GM18870 (cell line): ENCODE data around the gene ADAM10.
"Not testable (repeated sequence)": the region's sequence is repeated elsewhere in the genome, so short reads cannot be mapped to it uniquely, and the experiment has no call there.

Experiments used
- ATAC-seq: cut with Tn5 transposase; IDR thresholded peaks from one replicate; pipeline ENCODE4 v1.9.1; 2021; ENCODE audit warnings: moderate library complexity; ENCODE audit not compliant: unreplicated experiment

The ADAM10 gene

DNA sequence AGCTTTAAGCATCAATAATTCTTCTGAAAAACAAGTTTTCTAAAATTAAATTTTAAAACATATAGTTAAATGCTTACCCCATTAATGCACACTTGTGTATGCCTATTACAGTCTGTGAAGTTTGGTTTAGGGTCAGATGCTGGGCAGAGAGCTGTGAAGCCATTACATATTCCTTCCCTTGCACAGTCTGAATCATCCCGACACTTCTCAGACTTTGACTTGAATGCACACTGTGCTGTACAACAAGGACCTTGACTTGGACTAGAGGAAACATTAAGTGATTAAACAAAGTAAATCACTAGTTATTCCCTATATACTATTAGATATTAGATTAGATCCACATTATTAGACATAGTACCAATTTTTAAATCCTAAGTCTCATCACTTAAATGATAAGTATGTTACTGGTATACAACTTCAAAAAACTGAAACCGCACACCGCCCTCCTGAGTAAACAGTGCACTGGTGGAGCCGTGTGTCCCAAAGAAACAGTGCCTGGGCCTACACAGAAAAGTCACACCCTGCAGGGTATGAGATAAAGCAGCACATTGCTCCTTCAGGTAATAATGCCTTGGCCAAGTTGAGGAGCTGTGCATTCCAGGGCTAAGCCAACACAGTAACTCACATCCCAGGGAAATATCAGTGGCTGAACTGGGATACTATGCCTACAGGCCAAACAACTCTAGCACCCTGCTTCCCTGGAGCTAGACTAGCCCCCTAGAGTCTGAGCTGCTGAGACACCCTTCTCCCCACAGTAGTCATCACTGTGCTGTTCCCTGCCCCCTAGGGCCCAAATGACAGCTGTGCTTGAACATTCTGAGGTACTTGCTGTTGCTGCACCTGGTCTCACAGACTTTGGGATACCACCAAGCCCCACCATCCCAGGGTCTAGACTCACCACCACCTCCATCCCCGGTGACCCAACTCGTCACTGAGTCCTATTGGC is 137.5 kb downstream of the ADAM10 start:
- no peak for ATAC-seq

DNA sequence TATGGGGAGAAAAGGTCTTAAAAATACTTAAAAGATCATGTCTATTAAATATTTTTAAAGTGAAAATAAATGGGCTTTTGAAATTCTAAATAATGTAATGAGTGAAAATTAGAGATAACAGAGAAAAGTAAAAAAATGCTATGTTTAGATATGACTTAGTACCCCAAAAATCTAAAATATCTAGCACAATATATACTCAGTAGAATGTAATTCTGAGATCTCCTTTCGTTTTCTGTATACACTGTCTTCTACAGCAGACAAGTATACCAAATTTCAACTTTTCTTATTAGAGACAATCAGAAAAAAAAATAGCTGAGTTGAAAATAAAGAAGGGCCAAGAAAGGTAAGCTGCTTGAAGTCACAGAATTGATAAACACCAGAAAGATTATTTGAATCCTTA is 140.8 kb downstream of the ADAM10 start:
- ATAC-seq = no peak

DNA sequence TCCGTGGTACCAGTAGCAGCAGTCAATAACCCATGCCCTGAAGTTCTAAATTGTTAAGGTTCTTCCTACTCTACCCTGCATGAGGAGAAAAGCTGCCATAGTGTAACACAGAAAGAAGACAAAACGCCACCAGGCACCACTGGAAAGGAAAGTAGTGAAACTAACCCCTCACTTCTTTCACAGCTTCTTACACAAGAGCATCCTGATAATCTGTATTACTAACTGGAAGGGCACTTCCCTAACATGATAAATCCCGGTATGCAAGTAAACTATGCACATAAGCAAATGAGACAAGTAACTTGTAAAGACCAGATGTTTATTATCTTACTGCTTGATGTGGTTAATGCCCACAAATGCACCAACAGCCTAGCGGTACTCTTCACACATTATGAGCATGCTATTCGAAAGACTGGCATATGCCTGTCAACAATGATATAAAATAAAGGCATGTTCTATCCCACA is 141.3 kb downstream of the ADAM10 start:
- ATAC-seq = no peak

DNA sequence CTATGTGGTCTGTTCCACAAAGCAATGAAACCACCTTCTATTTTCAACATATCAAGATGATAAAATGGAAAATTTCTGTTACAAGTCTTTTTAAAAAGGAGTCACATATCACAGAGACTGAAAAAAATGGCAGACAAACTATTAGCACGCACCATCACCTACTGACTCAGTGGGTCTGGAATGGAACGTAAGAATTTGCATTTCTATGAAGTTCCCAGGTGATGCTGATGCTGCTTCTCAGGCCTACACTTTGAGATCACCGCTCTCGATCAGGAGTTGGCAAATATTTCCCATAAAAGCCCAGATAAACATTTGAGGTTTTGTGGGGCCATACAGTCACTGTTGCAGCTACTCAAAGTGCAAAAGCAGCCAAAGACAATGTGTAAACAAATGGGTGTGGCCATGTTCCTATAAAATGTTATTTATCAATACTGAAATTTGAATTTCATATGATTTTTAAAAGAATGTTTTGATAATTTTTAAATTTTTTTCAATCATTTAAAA is 142.9 kb downstream of the ADAM10 start:
- no peak for ATAC-seq

DNA sequence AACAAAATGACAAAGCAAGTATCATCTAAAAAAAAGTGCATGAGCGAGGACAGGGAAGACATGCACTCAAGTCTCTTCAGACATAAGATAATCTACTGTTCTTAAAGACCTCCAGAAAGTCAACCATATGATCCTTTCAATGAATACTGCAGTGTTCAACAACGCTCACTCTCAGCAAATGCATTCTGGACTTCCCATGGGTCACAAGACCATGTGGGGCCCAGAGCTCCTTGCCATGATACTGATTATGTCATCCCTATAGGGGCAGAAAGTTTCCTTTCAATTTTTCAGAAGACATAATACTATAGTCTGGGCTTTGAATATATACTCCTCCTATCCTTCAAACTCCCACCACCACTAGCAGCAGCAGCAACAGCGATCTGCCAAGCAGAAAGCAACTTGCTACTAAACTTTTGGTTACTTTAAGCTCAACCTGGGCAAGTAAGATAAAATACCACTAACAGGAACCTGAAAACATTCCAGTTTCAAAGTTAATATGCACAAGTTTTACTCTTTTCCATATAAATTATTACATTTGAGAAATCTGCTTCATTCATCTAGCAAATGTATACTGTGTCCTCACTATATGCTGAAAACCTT is 143.5 kb downstream of the ADAM10 start:
- no peak for ATAC-seq

DNA sequence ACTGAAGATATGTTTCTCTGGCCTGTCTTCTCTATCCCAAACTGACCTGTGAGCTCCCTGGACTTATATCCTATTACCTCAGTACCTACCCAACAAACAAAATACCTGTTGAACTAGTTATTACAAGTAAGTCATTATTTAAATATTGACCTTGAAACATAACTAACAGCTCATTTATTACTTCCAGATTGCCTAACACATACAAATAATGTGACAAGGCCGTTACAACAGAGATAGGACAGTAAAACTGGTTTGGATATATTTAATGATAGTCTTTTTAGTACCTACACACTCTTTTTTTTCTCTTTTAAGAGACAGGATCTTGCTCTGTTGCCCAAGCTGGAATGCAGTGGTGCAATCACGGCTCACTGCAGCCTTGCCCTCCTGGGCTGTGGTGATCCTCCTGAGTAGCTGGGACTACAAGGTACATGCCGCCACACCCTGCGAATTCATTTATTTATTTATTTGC is 145.0 kb downstream of the ADAM10 start:
- ATAC-seq = no peak

DNA sequence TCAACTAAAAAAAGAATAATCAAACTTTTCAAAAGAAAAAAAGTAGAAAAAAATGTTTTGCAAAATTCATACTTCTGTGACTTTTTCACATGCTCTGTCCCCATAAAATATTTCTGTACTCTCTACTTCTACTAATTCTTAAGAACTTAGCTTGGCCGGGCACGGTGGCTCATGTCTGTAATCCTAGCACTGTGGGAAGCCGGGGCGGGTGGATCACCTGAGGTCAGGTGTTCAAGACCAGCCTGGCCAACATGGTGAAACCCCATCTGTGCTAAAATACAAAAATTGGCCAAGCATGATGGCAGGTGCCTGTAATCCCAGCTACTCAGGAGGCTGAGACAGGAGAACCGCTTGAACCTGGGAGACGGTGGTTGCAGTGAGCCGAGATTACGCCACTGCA is 145.6 kb downstream of the ADAM10 start:
- not testable (repeated sequence) for ATAC-seq

DNA sequence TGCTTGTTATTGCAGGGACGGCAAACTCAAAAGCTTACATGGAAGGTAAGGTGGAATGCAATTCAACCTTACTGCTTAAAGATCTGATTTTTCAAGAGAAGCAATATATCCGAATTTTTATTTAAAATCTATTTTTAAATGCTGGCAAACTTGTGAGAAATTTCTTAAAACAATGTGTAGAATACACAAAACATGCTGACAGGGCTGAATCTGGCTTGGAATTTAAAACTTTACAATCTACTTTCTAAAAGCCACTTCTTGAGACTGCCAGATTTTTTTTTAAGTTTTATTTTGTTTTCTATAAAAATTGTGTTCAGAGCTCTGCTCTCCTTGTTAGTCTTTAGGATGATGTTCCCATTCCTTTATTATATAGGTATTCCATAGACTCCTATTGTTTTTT is 146.7 kb downstream of the ADAM10 start:
- ATAC-seq = no peak

DNA sequence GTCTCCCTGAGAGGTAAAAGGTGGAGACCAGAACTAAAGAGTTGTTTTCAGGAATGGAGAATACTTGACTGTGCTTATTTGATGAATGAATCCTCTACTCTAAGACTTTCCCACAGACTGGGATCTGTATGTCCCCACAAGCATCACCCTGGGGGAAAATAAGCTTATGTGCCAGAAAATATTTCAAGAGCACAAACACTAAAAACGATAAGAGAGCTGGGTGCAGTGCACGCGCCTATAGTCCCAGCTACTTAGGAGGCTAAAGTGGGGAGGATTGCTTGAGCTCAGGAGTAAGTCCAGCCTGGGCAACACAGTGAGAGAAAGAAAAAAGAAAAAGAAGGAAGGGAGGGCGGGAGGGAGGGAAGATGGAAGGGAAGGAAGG is 150.7 kb downstream of the ADAM10 start:
- ATAC-seq = no peak

DNA sequence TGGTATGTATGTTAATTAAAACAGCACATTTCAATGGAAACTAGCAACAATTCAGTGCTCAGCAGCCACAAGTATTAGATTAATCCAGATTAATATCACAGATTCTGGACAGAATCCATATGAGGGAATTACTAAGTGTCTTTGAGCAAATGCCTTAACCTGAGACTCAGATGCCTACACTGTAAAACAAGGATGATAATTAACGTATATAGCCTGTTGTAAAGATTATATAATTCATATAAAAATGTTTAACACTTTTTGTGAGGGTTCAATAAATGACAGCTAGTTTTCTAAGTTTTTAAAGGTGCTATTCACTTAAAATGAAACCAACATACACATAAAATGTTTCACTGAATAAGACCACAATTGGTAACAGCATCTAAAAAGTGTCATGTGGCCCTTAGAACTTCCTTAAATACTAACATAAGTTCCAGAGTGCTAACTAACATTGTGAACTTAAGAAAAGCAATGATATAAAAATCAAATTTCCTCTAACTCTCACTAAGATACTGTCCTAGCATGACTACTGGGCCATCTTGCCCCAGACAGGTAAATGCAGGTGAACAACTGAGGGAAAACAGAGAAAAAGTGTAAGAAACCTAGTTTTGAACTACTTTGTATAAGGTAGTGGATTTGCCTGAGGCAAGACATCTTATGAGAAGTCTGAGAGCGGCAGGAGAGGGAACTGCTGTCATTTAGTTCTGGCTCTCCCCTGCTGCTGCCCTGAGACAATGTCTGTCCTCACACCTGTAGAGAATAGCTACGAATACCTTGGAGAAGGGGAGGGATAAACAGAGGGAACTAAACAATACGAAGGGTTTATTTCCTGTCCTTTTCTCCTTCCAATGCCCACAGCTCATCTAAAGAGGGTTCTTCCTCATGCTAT is 151.3 kb downstream of the ADAM10 start:
- ATAC-seq = no peak

DNA sequence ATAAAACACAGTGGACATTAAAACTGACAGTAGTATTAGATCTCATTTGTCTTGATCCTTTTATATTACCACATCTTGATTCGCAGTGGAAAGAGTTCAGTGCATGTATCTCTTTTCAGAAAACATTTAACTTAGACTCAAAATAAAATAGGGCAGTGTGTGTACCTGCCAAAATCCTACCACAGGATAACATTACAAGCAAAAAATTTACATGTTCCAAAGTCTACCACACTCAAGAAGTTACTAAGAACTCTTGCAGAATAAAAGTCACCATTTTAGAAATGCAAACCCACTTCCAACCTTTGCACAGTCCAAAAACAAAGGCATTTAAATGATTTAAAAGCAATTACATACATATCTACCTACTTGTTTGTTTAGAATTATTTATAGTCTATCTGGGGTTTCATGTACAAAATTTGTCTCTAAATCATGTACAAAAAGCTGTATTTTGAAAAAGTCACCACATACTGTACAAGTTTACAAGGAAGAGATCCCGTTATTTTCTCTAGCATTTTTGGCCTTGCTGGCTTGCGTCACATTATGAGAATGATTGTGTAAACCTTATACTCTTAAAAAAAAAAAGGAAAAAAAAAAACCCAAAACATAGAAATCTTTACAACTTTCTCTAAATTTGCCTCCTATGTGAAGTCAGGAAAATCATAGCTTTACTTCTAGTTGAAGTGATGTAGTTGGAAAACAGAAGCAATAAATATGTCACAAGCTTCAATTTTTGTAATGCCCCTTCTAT is 153.8 kb downstream of the ADAM10 start:
- no peak for ATAC-seq

DNA sequence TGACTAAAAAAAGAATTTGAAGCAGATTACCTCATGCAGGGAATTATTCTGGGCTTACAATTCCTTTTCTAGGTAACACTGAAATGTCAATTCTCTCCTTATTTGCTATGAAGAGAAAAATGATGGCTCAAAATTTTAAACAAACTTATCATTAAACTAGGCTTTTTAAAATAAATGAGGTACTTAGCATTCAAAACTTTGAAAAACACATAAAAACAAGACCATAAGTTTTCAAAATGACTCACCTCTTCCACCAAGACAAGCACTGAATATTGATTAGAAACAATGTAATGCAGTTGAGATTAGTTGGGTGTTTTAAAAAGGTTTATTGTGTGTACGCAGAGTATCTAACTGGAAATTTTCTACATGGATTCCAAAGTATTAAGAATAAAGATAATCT is 154.6 kb downstream of the ADAM10 start:
- no peak for ATAC-seq

DNA sequence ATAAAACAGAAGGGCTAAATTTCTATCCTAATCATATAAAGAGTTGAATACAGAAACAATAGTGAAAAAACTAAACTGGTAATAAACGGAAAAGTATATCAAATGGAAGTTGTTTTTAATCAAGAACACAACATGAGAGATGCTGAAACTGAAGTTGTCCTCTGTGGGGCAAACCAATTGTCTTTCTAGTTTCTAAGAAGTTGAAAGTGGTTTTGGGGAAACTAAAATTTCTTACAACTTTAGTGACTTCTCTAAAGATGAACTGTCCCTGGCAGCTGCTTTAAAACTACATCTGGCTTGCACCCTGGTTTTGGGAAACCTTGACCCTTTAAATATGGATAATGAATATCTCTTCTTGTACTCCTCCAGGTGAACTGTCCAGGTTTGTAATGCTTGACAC is 155.6 kb downstream of the ADAM10 start:
- ATAC-seq = no peak

DNA sequence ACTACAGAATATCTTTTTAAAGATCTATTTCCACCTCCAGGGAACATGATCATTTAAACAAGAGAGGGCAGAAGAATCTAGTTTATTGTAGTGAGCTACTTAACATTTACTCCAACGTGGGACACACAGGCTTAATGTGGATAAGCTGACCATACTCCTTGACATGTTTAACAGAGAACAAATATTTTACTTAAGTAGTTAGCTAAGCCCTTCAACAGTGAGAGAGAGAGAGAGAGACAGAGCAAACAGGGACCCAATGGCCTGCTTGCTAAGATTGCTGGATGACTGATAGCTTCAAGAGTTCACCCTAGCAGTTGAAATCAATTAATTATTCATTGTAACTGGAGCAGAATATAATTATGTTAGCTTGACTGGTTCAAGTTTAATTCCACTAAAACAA is 158.6 kb downstream of the ADAM10 start:
- ATAC-seq = no peak

DNA sequence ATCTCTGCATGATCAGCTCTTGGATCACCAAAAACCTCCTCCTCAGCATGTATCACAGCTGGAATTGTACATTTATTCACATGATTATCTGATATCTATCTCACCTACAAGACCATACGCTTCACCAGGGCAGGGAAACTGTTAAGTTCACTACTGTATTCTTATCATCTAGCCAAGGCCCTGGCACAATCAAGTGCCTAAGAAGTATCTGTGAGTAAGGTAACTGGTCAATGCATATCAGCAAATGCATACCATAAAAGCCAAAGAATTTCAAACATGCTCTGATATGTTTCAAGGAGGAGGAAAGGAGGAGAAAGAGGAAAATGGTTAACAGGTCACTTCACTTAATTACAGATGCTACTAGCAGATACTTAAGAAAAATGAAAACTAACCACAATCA is 159.3 kb downstream of the ADAM10 start:
- ATAC-seq = no peak

DNA sequence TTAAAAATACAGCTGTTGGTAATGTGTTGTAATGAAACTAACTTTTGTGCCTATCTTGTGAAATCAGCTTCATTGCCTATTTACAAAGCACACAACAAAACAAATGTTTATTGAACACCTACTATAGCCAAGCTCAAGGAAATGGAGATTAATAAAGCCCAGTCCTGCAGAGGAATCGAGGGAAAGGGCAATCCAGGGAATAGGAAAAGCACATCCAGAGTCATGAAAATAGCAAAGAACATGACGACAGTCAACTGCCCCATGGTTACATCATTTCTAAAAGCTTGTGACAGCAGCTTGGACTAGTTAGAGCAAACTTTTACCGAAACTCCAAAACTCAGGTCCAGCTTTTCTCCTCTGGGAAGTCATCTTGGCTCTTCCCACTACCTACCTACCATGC is 160.5 kb downstream of the ADAM10 start:
- no peak for ATAC-seq

DNA sequence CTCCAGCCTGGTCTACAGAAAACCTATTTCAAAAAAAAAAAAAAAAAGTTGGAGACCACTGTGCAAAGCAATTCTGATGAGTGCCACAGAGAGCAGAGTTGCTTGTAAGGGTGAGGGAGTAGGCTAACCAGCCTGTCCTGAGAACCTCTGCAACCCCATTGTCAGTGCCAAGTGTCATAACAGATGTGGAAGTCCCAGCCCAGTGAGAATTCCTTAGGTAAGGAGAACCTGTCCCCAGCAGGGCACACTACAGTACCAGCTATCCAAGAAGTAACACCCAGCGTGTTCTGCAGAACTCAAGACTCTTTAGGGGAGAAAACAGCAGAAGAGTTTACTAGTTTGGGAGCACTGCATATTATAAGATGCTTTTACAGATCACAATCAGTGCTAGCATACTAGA is 161.4 kb downstream of the ADAM10 start:
- no peak for ATAC-seq

DNA sequence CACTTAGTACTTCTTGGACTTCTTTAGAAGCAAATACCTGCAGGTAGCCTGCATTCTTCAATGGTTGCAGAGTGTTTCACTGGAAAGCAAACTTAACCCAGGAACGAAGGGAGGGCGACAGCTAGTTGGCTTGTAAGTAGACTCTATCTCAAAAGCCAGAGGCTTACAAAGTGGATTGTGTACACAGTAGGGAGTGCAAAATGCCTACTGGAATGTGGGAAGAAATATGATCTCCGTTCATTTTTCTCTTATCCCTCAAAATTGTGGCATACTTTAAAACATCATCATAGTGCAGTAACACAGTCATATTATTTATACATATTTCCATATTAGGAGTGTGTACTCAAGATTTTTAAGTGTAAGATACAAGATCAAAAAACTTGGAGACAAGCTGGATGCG is 162.0 kb downstream of the ADAM10 start:
- ATAC-seq = no peak

DNA sequence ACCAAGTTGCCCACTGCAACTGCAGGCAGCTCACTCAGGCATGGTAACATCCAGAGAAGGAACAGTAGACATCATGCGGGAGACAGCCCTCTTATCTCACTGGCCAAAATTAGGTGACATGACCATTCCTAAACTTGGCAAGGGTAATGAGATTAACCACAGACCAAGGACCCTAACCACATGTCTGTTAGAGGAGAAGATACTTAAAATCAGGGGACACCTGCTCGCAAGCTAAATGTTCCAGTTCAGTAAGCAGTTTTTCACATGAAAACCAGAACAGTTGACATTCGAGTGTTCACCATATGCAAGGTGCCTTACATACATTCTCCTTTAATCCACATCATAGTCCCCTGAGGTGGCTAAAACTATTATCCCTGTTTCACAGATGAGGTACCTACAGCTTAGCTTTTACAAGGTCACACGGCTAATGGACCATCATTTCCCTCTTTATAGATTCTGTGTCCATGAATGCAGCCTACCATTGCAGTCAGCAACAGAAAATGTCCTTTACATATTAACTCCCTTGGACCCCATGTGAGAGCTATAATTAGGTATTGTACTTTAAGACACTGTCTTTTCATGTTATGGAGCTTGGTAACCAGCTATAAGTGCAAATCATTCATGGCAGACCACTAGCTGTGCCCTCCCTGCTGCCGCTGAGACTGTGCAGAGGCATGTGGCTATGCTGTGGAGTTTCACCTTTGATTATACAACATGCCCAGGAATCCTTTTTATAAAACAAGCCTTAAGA is 163.6 kb downstream of the ADAM10 start:
- ATAC-seq = no peak
